GM21381 (cell line): ENCODE results near the gene SLC16A10.

ENCODE experiments used
- ATAC-seq: cut with Tn5 transposase; IDR thresholded peaks from one replicate; pipeline ENCODE4 v1.9.1; 2021; ENCODE audit warnings: mild to moderate bottlenecking, moderate library complexity; ENCODE audit not compliant: unreplicated experiment

The SLC16A10 gene

DNA sequence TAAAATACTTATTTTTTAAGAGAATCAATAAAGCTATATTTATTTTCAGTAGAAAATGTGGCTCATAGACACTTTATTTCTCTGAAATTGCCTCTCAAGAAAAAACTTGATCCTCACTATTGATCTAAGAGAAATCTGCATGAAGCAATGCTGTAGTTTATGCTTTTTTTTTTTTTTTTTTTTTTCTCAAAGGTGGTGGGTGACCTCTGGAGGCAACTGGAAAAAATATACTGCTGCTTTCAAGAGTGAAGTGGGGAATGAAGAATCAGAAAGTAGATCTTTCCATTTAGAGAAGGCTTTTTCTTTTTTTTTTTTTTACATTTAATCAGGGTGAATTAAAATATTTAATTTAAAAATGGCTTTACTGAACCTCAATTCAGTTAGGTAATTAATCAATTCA lies 169.3 kb downstream of the SLC16A10 start:
- ATAC-seq: no peak

DNA sequence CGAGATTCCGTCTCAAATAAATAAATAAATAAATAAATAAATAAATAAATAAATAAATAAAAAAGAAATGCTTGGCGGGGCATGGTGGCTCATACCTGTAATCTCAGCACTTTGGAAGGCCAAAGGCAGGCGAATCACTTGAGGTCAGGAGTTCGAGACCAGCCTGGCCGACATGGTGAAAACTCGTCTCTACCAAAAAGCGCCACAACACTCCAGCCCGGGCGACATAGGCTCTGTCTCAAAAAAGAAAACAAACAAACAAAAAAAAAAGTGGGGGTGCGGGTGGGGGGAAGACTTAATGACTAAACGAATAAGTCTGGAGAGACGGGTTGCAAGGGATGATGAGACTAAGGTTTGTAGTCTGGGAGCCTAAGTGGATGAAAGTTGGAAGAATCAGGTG lies 170.7 kb downstream of the SLC16A10 start:
- no peak for ATAC-seq

DNA sequence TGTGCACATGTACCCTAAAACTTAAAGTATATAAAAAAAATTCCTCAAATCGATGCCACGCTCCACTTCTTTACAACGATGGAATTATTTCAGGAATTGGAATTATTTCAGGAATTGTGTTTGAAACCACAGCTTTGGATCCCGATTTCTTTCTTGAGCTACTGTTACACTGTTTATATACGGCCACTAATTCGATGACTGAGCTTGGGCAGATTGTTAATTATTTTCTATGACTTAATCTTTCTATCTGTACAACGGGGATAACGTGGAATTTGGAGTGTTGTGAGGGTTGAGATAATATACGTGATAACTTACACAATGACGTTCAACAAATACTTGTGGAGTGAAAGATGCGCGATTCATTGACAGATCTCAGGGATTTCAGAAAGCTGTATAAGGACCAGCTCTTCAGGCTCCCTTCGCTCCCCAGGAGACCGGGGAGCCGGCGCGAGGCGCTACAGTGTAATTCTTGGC lies 171.3 kb downstream of the SLC16A10 start:
- ATAC-seq: no peak

DNA sequence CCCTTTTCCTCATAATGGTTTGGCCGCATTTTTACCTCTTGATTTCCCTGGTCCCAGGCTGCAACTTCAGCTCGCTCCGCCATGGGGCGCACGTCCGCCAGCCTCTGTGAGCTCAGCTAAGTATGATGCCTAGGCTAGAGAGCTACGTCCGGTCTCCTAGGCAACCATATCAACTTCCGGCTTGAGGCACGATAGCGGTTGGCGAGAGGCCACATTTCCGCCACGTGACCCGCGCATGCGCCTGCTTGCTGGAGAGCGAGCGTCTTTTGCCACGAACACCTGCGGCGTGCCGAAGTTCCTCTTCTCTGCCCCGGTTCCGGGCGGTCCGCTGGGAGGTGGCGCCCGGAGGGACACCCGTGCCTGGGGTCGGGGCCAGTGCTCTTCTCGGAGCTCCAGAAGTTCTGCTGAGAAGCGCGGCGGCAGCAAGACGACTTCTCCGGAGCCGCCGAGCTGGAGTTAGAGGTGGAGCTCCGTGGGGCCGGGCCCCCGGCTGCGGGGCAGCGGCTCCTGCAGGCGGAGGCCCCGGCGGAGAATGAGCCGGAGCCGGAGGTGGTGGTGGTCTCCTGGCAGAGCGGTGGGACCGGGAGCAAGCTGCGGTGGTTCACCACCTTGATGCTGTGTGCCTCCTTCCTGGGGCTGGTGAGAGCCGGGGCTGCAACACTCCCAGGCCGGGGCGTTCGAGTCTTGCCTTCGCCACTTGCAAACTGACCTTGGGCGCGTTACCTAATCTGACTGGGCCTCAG lies 172.0 kb downstream of the SLC16A10 start:
- peak; percentile 98 for ATAC-seq

DNA sequence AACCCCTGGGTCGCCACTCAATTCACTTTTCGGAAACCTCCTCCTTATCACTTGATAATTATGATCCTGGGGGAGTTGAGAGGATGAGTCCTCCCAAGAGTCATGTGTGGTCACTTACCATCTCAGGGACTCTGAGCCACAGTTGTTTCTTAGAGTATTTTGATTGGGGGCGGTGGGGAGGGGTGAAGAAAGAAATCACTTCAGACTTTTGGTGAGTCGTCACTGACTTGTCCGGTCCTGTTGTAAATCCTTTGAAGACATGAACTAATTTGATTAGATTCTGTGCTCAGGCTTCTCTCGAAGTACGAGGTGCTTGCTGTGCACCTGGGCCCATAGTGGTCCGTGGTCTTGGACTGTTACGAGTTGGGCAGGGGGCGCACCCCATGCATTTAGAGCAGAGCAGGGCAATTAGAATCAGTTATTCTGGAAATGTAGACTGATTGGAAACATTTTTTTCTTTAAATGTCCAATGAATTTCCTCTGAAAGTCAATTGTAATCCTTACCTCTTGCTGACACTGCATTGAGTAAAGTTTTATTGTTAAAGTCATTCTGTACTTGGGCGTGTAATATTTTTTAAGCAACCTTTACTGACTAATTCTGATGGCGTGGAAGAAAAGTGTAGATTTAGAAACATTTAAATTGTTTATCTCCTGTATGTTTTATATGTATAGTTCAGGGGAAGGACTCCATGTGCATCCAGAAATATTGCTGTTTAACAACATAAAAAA lies 173.4 kb downstream of the SLC16A10 start:
- ATAC-seq: no peak

DNA sequence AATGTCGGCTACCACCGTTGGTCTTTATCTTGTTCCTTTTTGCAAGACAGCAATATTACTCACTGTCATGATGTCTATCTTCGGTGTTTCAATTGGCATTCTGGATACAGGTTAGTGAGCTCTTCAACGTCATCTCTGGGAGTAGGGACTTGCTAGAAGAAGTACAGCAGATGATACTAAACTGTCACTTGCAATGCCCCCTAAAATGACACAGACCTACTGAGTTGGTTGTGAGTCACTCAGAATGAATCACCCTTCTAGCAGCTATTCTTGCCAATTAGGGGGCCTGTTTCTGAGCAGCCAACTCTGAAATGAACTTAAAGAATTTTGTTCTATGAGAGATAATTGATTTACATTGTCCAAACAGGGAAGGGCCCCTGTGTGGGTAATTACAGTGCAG lies 176.5 kb downstream of the SLC16A10 start:
- no peak for ATAC-seq

DNA sequence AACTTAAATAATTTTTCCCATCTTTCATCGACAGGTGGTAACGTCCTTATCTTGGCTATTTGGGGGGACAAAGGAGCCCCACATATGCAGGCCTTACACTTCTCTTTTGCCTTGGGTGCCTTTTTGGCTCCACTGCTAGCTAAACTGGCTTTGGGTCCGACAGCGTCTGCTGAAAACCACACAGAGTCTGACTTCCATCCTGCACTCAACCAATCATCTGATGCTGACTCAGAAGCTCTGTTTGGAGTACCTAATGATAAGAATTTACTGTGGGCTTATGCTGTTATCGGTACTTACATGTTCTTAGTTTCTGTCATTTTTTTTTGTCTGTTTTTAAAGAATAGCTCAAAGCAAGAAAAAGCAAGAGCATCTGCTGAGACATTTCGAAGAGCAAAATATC lies 178.5 kb downstream of the SLC16A10 start:
- ATAC-seq: no peak

DNA sequence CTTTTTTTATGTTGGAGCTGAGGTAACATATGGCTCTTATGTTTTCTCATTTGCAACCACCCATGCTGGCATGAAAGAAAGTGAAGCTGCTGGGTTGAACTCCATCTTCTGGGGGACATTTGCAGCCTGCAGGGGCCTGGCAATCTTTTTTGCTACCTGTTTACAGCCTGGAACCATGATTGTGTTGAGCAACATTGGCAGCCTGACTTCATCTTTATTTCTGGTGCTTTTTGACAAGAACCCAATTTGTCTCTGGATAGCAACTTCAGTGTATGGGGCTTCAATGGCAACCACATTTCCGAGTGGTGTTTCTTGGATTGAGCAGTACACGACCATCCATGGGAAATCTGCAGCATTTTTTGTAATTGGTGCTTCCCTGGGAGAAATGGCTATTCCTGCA lies 179.0 kb downstream of the SLC16A10 start:
- no peak for ATAC-seq

DNA sequence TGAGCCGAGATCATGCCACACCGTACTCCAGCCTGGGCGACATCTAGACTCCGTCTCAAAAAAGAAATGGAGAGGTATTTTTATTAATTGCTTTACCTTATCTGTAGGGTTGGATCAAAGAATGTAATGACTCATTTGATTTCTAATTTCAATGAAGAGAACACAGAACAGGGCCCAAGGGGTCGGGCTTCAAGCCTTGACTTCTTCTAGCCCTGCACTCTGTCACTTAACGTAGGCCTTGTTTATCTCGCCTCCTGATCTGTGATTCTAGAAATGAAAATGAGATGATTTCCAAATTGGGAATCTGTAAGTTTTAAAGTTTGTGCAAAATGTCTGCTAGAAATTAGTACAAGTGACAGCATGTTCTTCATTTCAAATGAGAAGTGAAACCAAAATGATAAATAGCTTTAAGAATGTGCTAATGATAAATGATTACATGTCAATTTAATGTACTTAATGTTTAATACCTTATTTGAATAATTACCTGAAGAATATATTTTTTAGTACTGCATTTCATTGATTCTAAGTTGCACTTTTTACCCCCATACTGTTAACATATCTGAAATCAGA lies 180.5 kb downstream of the SLC16A10 start:
- no peak for ATAC-seq

DNA sequence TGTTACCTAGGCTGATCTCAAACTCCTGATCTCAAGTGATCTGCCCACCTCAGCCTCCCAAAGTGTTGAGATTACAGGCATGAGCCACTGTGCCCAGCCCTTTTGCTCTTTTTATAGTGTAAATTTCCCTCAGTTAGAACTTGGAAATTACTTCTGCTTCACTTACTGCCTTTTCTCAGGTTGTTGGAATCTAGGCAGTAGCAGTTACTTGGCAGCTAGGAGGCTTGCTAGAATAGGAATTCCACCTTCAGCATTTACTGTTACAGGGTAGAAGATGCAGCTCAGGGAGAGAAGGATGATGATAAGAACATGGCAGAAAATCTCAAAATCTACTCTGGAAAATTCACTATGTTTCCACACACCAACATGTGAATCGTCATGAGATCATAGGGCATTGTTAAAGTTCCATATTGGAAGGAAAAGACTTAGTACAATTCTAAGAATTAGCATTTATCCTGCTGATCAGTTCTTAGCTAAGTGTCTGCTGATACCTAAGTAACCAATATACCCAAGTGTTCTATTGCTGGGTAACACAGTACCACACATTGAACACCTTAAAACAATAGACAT lies 182.2 kb downstream of the SLC16A10 start:
- ATAC-seq: no peak

DNA sequence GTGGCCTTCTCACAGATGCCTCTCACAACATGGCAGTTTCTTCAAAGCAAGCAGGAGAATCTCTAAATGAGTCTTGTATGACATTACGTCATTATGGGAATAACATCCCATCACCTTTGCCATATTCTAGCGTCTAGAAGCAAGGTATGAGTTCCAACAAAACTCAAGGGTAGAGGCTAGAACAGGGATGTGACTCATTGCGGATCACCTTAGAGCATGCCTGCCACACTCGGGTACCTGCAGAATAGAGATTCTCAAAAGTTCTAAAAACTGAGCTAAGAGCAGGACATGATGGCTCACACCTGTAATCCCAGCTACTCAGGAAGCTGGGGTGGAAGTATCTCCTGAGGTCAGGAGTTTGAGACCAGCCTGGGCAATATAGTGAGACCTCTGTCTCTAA lies 182.8 kb downstream of the SLC16A10 start:
- no peak for ATAC-seq

DNA sequence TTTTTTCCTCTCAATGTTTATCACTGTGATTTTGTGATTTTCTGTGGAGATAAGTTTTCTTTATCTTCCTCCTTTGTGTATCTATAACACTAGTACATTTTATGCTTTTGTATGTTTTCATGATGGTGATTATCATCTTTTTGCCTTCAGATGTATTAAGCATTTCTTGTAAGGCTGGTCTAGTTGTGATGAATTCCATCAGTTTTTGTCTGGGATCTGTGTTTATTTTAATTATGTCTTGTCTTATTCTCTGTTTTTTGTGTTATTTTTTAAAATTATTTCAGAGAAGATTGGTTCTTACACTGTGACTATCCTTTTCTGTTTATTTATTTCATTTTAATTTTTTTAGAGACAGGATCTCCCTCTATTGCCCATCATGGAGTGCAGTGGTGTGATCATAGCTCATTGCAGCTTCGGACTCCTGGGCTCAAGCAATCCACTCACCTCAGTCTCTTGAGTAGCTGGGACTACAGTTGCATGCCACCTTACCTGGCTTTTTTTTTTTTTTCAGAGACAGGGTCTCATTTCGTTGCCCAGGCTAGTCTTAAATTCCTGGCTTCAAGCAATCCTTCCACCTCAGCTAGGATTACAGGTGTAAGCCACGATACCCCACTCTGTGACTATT lies 187.4 kb downstream of the SLC16A10 start:
- no peak for ATAC-seq

DNA sequence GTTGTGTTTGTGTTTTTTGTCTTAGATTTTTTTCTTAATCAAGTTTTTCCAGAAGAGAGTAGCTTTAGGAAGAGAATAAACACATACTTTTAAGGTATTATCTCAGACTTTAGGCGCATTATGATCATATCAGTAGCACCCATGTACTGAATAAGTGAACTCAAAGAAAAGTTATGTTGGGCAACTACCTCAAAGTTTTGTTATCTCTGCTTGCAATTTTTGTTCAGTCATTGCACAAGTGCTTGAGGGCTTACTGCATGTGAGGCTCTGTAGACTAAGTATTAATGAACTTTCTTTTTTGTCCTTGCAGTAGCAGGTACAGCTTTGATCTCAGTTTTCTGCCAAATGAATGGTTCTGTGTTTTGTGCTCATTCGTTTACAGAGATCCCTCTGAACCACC lies 189.0 kb downstream of the SLC16A10 start:
- no peak for ATAC-seq

DNA sequence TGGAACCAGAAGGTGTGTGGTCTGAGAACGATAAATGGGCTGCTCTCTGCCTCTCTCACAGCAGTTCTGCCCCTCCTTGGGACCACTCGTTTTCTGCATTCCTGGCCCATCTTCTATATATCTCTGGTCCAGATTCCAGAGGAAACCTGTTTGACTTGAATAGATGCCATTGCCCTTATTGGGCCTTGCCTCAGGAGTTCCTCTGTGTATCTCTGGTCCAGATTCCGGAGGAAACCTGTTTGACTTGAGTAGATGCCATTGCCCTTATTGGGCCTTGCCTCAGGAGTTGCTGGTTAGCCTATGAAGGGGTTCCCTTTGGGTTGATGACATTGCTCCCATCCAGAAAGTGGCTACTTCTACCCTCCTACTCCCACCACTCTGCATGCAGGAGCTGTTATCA lies 189.4 kb downstream of the SLC16A10 start:
- no peak for ATAC-seq

DNA sequence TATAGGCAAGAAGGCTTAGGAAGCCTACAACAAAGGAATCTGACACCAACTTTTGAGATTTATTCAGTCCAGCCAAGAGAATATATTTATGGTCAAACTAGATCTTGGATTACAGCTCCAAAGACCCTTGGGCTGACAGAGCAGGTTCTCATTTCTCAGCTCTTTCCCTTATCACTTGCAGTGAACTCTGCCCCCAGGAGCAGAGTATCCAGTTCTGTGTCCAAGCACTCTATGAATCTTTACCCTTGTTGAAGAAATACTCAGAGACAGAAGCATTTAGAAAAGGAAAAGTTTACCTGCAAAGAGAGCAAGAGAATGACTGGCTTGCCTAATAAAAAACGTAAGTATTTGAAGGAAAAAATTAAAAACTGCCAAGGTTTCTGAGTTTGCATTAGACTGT lies 190.5 kb downstream of the SLC16A10 start:
- no peak for ATAC-seq

DNA sequence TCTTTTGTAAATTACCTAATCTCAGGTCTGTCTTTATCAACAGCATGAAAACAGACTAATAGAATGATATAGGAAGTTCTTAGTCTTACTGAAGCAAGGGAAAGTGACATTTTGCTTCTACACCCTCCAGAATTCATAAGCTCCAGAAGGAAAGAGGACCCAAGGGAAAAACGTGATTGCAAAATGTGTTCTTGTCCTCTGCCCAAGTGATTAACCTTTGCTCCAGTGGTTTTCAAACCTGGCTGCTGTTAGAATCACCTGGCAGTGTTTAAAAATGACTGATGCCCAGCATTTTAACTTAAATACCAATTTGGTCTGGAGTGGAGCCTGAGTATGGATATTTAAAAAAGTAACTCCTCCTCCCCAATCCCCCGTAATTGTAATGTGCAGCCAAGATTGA lies 191.4 kb downstream of the SLC16A10 start:
- ATAC-seq: no peak

DNA sequence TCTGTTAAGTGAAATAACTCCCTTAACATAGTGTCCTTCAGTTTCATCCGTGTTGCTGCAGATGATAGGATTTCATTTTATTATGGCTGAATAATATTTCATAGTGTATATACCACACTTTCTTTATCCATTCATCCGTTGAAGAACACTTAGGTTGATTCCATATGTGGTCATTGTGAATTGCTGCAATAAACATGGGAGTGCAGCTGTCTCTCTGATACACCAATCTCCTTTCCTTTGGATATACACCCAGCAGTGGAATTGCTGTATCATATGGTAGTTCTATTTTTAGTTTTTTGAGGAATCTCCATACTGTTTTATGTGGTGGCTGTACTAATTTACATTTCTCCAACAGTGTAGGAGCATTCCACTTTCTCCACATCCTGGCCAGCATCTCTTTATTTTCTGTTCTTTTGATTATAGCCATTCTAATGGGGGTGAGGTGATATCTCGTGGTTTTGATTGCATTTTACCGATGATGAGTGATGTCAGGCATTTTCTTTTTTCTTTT lies 193.2 kb downstream of the SLC16A10 start:
- no peak for ATAC-seq
